ENCODE results near the gene PIGV.

DNA sequence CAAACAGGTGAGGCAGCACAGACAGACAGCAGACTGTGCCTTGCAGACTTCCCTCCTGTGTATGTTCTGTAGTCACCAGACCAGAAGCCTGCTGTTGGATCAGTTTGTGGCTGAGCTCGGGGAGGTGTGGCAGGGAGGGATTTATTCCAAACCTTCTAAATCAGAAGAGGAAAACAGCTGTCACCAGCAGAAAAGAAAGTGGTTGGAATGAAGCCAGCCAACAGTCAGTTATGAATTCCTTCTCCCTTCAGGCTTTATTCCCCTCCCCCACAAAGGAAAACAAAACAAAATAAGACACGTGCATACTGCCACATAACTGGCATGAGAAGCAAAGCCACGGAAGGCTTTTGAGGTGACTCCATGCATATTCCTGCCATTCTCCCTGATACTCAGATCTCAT lies 19.0 kb upstream of the PIGV start:
- no peak for TF ChIP-seq POLR2A (IDR thresholded peaks at IDR 0.05; ENCODE audit: low read depth)
- no peak for TF ChIP-seq CTCF (IDR thresholded peaks at IDR 0.05)

Measured in esophagus muscularis mucosa (tissue), 3 donors.